Rectal smooth muscle tissue (tissue), 1 donor: Measurements from ENCODE around the gene HOXB7.
A peak's percentile ranks its signal among the peaks of the same experiment; 100 is the strongest.

Experiments used
- H3K27ac ChIP-seq: one replicate; pipeline ENCODE4 v1.7.0; 2013; ENCODE audit warnings: low read depth, low read length, inconsistent platforms
- H3K27me3 ChIP-seq: one replicate; pipeline ENCODE4 v1.7.0; 2013; ENCODE audit warnings: low read length; ENCODE audit not compliant: control insufficient read depth, insufficient read depth
- H3K36me3 ChIP-seq: one replicate; pipeline ENCODE4 v1.7.0; 2013; ENCODE audit warnings: low read length; ENCODE audit not compliant: control insufficient read depth, insufficient read depth
- H3K4me1 ChIP-seq: one replicate; pipeline ENCODE4 v1.7.0; 2013; ENCODE audit warnings: low read length; ENCODE audit not compliant: control insufficient read depth, insufficient read depth
- H3K4me3 ChIP-seq: one replicate; pipeline ENCODE4 v1.7.0; 2013; ENCODE audit warnings: low read length
- H3K9ac ChIP-seq: one replicate; pipeline ENCODE4 v1.7.0; 2013; ENCODE audit warnings: low read length

HOXB7 gene

GRCh38 chr17:48610282-48611211, at the start of gene HOXB7:
HOXB7 (minus strand) TSS chr17:48611017; CDS start chr17:48610918, 99 bp downstream.
- peaks cover 14% of the 10 kb centered on the region for H3K27me3 ChIP-seq
- peak within 1 kb of the TSS; percentile 34 for H3K9ac ChIP-seq
- peak within 1 kb of the TSS; percentile 82 for H3K4me3 ChIP-seq
- no peaks in the 10 kb centered on the region for H3K4me1 ChIP-seq
- H3K27ac ChIP-seq, result peak within 1 kb of the TSS; percentile 74
- H3K36me3 ChIP-seq, result no peaks in the 10 kb centered on the region

GRCh38 chr17:48655913-48656312, 45.1 kb upstream of the HOXB7 start:
- Histone ChIP-seq H3K4me3 (no peak overlapping the region), H3K27me3 (no peaks in the 10 kb centered on the region)

GRCh38 chr17:48649741-48650140, 38.9 kb upstream of the HOXB7 start:
- no peak overlapping the region for H3K4me3 ChIP-seq
- H3K27me3 ChIP-seq, result peaks cover 12% of the 10 kb centered on the region
- H3K36me3 ChIP-seq, result no peaks in the 10 kb centered on the region
- no peaks in the 10 kb centered on the region for H3K4me1 ChIP-seq
- H3K9ac ChIP-seq, result no peak overlapping the region
- no peak overlapping the region for H3K27ac ChIP-seq

More at GRCh38 chr17:48655913-48656312, 45.1 kb upstream of the HOXB7 start:
- Histone ChIP-seq H3K36me3 (no peaks in the 10 kb centered on the region), H3K9ac (no peak overlapping the region), H3K4me1 (no peaks in the 10 kb centered on the region), H3K27ac (no peak overlapping the region)

GRCh38 chr17:48647963-48648245, 37.1 kb upstream of the HOXB7 start:
- no peak overlapping the region for H3K9ac ChIP-seq

GRCh38 chr17:48647103-48647962, 36.5 kb upstream of the HOXB7 start:
- H3K27ac ChIP-seq, result no peak overlapping the region
- peak overlapping the region; percentile 2 for H3K9ac ChIP-seq
- peaks cover 18% of the 10 kb centered on the region for H3K27me3 ChIP-seq
- no peaks in the 10 kb centered on the region for H3K4me1 ChIP-seq
- no peaks in the 10 kb centered on the region for H3K36me3 ChIP-seq
- H3K4me3 ChIP-seq, result peak overlapping the region; percentile 67

More at GRCh38 chr17:48647963-48648245, 37.1 kb upstream of the HOXB7 start:
- H3K4me3 ChIP-seq, result peak overlapping the region; percentile 67
- H3K27ac ChIP-seq, result no peak overlapping the region
- no peaks in the 10 kb centered on the region for H3K4me1 ChIP-seq
- no peaks in the 10 kb centered on the region for H3K36me3 ChIP-seq
- H3K27me3 ChIP-seq, result peaks cover 12% of the 10 kb centered on the region

- Histone ChIP-seq H3K36me3 (no peaks in the 10 kb centered on the region), H3K27ac (no peak overlapping the region), H3K4me1 (no peaks in the 10 kb centered on the region), H3K27me3 (peaks cover 26% of the 10 kb centered on the region), H3K4me3 (peak overlapping the region; percentile 64), H3K9ac (peak overlapping the region; percentile 33)
Observed at GRCh38 chr17:48646183-48647102, 35.6 kb upstream of the HOXB7 start.

- no peaks in the 10 kb centered on the region for H3K36me3 ChIP-seq
- peak overlapping the region; percentile 33 for H3K9ac ChIP-seq
- H3K27ac ChIP-seq, result no peak overlapping the region
- no peaks in the 10 kb centered on the region for H3K4me1 ChIP-seq
- peak overlapping the region; percentile 64 for H3K4me3 ChIP-seq
- peaks cover 29% of the 10 kb centered on the region for H3K27me3 ChIP-seq
Observed at GRCh38 chr17:48645639-48646182, 34.9 kb upstream of the HOXB7 start.

- H3K9ac ChIP-seq, result no peak overlapping the region
- peaks cover 27% of the 10 kb centered on the region for H3K27me3 ChIP-seq
- H3K4me1 ChIP-seq, result no peaks in the 10 kb centered on the region
- no peak overlapping the region for H3K27ac ChIP-seq
- peak overlapping the region; percentile 64 for H3K4me3 ChIP-seq
- H3K36me3 ChIP-seq, result no peaks in the 10 kb centered on the region
Observed at GRCh38 chr17:48644910-48645557, 34.2 kb upstream of the HOXB7 start.

- Histone ChIP-seq H3K36me3 (no peaks in the 10 kb centered on the region), H3K27ac (no peak overlapping the region), H3K4me1 (no peaks in the 10 kb centered on the region), H3K27me3 (peaks cover 29% of the 10 kb centered on the region), H3K4me3 (no peak overlapping the region), H3K9ac (no peak overlapping the region)
Observed at GRCh38 chr17:48644159-48644558, 33.3 kb upstream of the HOXB7 start.

- H3K36me3 ChIP-seq, result no peaks in the 10 kb centered on the region
- peak overlapping the region; percentile 24 for H3K4me3 ChIP-seq
- no peaks in the 10 kb centered on the region for H3K4me1 ChIP-seq
- no peak overlapping the region for H3K27ac ChIP-seq
- no peak overlapping the region for H3K9ac ChIP-seq
- peaks cover 30% of the 10 kb centered on the region for H3K27me3 ChIP-seq
Observed at GRCh38 chr17:48643697-48644012, 32.8 kb upstream of the HOXB7 start.

- Histone ChIP-seq H3K36me3 (no peaks in the 10 kb centered on the region), H3K4me3 (peak overlapping the region; percentile 52), H3K4me1 (no peaks in the 10 kb centered on the region), H3K27me3 (peaks cover 30% of the 10 kb centered on the region), H3K9ac (no peak overlapping the region), H3K27ac (no peak overlapping the region)
Observed at GRCh38 chr17:48642843-48643696, 32.3 kb upstream of the HOXB7 start.
